Fibroblast of villous mesenchyme (primary cell): ENCODE results near the gene KCNIP1. TPM values are rescaled to one million over a fixed set of nuclear protein-coding genes. Genes with fewer than 3 reads are reported as not detected.

Experiments used
- DNase-seq: peaks from one replicate; pipeline ENCODE4 v3.0.0-alpha.2; 2010; ENCODE audit warnings: low read depth
- H3K4me3 ChIP-seq: 2 replicates; pipeline ENCODE4 v1.5.1; 2011; ENCODE audit warnings: low read depth, mild to moderate bottlenecking, low read length
- total RNA-seq: library from RNA; depleted of rRNA; stranded (reverse); fragments of >200 nt; gene quantifications from 2 replicates; pipeline ENCODE4 v1.2.3, GENCODE V29; 2012
- TF ChIP-seq, protein P1 (sequence below): IDR thresholded peaks from 2 replicates; pipeline ENCODE4 v1.5.1; 2012; ENCODE audit warnings: low read depth, mild to moderate bottlenecking, low read length; ENCODE audit not compliant: insufficient read depth

The KCNIP1 gene
- total RNA-seq, 1 donor: not detected

DNA sequence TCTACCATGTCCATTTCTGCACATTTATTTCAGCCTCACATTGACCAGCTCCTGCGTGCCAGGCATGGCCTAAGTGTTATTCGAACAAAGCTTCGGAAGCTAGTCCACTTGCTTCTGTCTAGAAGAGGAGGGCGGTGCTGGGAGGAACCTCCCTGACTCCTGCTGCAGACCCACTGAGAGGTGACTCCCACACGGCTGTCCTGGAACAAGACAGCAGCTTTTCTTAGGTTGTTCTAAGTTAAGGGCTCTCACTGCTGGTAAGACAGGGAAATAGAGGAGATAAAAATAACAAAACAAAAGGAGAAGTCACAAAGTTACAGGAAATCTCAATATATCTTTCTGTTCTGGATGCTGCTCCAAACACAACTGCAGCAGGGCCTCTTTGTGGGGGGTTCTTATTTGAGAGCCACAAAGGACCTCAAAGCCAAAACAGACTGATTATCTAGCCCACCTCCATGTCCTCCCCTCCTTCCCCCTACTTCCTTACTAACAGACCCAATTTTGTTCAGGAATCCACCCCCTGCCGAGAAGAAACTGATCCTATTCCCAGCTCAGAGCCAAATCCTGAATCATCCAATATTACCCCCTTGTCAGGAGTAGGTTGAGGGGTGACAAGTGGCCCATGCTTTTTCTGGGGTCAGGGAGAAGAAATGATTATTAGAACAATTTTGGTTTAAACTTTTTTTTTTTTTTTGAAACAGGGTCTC, 28.4 kb upstream of the KCNIP1 start:
- TF ChIP-seq, protein P1, sequence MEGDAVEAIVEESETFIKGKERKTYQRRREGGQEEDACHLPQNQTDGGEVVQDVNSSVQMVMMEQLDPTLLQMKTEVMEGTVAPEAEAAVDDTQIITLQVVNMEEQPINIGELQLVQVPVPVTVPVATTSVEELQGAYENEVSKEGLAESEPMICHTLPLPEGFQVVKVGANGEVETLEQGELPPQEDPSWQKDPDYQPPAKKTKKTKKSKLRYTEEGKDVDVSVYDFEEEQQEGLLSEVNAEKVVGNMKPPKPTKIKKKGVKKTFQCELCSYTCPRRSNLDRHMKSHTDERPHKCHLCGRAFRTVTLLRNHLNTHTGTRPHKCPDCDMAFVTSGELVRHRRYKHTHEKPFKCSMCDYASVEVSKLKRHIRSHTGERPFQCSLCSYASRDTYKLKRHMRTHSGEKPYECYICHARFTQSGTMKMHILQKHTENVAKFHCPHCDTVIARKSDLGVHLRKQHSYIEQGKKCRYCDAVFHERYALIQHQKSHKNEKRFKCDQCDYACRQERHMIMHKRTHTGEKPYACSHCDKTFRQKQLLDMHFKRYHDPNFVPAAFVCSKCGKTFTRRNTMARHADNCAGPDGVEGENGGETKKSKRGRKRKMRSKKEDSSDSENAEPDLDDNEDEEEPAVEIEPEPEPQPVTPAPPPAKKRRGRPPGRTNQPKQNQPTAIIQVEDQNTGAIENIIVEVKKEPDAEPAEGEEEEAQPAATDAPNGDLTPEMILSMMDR: no peak
- no peak for DNase-seq
- H3K4me3 ChIP-seq: no peak overlapping the region

DNA sequence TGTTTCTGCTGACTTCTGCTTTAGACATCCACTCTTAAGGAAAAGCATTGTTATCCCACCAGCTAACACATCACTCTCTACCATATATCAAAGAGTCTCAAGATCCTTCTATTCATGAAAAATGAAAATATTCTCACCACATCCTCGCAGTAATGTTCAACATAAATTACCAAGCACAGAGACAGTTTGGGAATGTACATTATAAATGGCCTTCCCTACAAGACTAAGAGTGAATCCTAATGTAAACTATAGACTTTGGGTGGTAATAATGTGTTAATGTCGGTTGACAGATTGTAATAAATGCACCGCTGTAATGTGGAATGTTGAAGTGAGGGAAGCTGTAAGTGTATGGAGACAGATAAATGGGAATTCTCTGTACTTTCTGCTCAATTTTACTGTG, 27.1 kb upstream of the KCNIP1 start:
- H3K4me3 ChIP-seq: no peak overlapping the region
- TF ChIP-seq, protein P1: no peak
- no peak for DNase-seq

DNA sequence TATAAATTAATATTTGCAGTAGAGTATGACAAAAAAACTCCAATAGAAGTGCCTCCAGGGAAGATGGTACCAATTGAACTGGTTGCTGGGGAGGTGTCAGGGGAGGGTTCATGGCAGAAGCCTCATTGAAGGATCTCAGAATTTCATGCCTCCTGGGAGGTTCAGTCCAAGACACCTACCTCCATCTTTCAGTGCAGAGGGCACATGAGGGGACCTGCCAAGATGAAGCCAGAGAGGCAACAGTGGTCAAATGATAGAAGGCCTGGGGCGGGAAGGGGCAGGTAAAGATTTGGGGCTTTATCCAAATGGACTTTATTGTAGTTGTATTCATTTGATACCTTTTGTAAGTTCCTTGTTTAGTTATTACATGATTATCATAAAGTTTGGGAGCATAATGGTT, 25.9 kb upstream of the KCNIP1 start:
- H3K4me3 ChIP-seq: no peak overlapping the region
- TF ChIP-seq, protein P1: no peak
- no peak for DNase-seq

DNA sequence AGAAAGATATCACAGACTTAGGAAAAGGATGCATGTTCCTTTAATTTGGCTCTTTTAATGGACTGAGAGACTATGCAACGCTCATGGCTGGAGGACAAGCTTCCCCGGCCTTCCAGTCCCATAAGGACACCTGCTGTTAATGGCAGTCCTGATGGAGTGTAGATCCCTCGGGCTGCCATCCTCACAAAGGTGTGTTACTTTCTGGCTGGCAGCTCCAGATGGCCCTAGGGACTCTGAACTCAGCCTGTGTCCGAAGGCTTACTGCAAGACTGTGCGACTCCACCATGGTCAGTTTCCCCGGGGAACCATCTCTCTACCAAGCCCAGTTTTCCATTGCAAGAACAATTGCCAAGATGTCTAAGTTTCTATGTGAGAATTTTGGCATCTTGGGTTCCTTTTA, 25.5 kb upstream of the KCNIP1 start:
- no peak overlapping the region for H3K4me3 ChIP-seq
- TF ChIP-seq, protein P1: no peak
- DNase-seq: no peak

DNA sequence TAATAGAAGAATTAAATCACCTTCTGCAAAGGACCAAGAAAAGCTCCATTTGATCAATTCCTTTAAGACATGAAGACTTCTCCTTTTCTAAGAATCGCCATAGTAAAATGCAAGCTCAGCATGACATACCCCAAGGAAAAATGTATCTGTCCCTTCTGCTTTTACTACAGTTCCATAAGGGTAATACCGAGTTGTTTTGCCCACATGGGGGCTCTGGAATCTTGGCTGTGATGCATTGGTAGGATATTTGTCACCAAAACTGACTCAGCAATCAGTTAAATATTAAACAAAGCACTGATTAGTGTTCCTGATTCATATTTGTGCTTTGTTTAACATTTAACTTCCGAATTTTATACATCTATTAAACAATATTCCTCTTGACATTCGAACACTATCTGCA, 24.3 kb upstream of the KCNIP1 start:
- TF ChIP-seq, protein P1: no peak
- no peak for DNase-seq
- no peak overlapping the region for H3K4me3 ChIP-seq

DNA sequence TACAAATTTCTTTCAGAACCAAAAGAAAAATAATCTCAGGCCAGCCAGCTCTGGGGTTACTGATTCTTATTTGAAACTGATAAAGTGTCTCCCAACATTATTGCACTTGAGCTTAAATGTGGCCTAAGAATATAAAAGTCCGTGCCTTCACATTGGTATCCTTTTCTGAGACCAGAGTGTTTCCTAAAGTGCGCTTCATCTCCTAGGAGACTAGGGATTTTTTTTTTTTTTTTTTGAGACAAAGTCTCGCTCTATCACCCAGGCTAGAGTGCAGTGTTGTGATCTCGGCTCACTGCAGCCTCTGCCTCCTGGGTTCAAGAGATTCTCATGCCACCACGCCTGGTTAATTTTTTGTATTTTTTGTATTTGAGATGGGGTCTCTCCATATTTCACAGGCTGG, 23.6 kb upstream of the KCNIP1 start:
- no peak for DNase-seq
- TF ChIP-seq, protein P1: no peak
- no peak overlapping the region for H3K4me3 ChIP-seq

DNA sequence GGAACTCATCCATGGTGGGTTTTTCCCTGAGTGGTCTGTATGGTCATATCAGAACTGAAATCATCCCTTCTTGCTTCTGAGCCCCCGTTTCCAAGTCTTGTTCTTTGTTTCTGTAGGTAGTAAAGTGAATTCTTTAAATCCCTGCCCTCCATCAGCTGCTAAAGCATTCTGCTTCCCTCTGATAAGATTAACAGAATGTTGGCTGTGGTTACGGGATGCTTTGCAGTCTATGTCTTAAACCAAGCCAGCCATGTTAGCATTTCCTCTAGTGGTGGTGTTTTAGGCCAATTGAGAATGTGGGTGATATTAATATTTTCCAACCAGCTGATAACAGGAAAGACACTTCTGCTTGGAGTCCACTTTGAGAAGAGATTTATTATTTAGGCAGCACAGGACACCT, 22.0 kb upstream of the KCNIP1 start:
- no peak for DNase-seq
- TF ChIP-seq, protein P1: no peak

More for the DNA sequence above, 22.0 kb upstream of the KCNIP1 start:
- no peak overlapping the region for H3K4me3 ChIP-seq
